DMS53 treated with DMSO at 0.1 percent for 48 hours (cell line): ENCODE data around the gene NDUFS2.
"Not testable (repeated sequence)": the region's sequence is repeated elsewhere in the genome, so short reads cannot be mapped to it uniquely, and the experiment has no call there.

ENCODE experiments used
- DNase-seq: peaks from one replicate; lab custom pipeline; 2025; ENCODE audit not compliant: unreplicated experiment; lab: John Stamatoyannopoulos, UW

Gene NDUFS2

DNA sequence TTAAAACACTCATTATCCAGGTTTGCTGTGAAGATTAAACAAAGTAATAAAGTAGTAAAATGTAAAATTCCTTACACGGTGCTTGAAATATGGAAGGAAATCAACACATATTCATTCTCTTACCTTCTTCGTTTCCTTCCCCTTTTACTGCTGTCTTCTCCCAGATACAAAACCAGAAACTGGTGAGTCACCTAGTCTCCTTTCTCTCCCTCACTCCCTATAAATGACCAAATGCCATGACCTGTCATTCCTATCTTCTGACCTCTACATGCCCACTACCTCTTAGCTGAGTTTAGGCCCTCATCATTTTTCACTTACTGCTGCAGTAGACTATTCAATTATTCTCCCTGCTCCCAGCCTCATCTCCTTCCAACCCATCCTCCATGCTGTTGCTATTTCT lies 40.1 kb downstream of the NDUFS2 start:
- no peak for DNase-seq

DNA sequence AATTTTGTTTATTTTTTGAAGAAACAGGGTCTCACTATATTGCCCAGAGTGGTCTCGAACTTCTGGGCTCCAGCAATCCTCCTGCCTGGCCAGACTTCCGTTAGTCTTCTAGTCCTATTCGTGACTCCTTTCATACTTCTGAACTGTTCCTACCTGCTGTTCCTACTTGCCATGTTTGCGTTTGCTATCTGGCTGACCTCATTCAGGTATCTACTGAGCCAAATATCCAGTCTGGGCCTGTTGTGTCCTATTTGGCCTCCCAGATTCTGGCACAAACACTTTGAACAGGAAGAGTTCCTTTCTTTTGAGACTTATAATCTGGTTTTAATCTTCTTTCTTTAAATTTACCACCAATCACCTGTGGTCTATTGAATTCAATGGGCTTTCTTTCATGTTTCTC lies 42.7 kb downstream of the NDUFS2 start:
- no peak for DNase-seq

- DNase-seq = not testable (repeated sequence)
Observed at GRCh38 chr1:161250100-161250499, 47.9 kb downstream of the NDUFS2 start.

DNA sequence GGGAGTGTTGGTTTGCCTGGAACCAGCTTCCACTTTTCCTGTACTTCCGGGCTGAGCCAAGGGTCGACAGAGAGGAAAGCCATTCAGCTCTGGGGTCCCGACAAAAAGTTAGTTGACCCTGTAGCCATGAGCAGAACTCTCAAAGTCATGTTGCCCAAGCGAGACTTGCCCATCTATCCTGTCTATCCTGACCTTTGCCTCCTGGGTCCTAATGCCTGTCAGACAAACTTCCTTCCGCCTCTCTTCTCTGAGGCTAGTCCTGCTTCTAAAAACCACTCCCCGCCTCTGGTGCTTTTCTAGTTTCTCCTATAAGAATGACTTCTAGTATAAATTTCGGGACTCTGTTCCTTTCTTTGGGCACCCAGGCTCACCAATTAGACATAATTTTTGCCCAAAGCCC lies 48.7 kb downstream of the NDUFS2 start:
- no peak for DNase-seq

GRCh38 chr1:161251579-161251978 lies 49.4 kb downstream of the NDUFS2 start:
- DNase-seq = no peak

GRCh38 chr1:161255302-161255701 lies 53.1 kb downstream of the NDUFS2 start:
- not testable (repeated sequence) for DNase-seq

GRCh38 chr1:161255955-161256520 lies 53.9 kb downstream of the NDUFS2 start:
- not testable (repeated sequence) for DNase-seq

DNA sequence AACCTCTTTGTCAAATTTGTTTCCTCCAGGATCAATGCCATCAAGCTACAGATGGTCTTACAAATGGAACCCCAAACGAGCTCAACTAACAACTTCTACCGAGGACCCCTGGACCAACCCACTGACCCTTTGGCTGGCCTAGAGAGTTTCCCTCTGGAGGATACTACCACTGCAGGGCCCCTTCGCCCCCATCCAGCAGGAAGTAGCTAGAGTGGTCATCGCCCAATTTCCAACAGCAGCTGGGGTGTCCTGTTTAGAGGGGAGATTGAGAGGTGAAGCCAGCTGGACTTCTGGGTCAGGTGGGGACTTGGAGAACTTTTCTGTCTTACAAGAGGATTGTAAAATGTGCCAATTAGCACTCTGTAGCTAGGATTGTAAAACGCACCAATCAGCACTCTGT lies 54.9 kb downstream of the NDUFS2 start:
- DNase-seq = not testable (repeated sequence)

DNA sequence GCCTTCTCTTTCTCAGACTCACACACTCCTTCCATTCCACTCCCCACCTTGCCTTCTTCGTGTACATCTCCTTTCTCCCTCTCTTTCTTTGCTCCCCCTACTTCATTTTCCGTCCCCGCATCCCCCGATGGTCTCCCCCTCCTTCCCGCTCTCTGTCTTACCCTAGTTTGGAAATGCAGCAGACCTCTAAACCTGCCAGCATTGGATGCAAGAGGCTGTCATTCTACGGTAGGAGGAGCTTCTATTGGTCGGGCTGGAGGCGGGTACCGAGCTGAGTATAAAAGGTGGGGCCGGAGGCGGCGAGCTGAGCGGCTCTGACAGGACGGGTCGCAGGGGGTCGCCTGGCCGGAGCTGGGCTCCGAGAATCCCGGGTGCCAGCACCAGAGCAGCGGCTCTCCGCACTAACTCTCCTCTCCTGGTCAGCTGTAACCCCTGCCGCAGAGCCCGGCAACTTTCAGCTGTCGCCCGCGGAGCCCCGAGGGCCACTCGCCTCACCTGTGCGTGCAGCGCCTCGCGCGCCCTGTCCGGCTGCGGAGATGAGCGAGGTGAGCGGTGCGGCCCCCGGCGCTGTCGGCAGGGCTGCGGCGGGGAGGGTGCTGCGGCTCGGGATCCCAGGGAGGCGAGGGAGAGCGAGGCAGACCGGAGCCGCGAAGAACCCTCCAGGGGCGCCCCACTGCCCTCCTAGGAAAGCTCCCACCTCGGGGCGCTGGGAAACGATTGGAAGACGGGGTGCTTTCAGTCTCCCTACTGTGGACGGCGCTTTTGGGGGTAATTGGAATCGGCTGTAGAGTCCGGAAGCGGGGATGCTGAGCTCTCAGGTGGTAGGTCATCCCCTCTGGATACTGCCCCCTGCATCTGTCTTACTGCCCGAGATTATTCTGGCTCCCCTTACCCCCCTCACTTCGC lies 56.5 kb downstream of the NDUFS2 start, which contains the start of gene PCP4L1:
PCP4L1 (plus strand) TSS at position 307 of the 906 bp plus-strand sequence; CDS start at position 537, 230 bp downstream.
- peak; percentile 49 for DNase-seq

DNA sequence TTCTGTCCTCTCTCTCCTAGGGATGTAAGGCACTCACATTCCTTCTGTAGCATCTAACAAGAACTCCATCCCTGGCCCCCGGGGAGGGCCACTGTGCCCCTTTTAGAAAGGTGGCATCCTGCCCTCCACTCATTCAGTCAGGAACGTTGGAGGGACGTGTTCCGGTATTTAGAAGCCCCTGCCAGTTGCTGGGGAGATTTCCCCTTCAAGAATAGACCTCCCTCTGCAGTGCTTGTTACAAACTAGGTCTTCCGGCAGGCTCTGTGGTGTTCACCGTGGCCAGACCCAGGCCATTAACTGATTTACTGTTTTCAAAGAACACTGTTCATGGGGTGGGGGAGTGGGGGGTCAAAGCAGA lies 57.2 kb downstream of the NDUFS2 start:
- DNase-seq = no peak

- DNase-seq = no peak
Observed at GRCh38 chr1:161259765-161260164, 57.6 kb downstream of the NDUFS2 start.

DNA sequence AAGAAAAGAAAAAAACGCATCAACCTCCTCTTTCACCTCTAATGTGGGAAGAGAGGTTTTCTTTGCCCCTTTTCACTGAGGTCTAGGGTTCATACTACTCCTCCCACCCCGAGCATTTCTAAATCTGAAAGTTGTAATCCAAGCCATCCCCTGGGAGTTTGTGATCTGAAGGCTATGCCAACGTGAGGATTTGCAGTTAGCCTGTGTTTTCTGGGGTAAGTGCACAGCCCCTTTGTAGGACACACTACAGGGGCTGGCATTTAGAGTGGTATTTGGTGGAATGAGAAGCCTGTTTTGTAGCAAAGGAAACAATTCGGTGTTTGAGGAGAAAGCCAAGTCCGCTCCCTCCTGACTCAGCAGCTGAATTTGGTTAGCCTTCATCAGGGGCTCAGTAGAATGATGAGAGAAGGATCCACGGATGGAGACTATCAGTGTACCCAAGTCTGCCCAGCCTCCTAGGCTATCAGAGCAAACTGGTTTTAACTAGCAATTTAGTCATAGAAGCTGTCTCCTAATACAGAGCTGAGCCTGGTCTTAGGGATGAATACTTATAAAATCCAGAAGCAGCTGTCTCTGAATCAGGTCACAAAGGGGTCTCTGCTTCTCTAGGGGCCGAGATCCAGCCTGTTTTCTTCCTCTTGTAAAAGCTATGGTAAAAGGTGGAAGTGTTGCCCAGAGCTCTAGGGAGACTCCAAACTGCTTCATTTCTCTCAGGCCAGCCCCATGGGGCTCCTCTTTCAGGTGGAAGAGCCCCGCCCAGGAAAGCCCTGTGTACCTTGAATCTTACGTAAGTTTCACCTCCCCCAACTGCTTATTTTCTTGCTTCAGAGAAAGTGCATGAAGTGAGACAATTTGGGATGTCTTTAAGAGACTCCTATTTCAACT lies 58.5 kb downstream of the NDUFS2 start:
- no peak for DNase-seq

DNA sequence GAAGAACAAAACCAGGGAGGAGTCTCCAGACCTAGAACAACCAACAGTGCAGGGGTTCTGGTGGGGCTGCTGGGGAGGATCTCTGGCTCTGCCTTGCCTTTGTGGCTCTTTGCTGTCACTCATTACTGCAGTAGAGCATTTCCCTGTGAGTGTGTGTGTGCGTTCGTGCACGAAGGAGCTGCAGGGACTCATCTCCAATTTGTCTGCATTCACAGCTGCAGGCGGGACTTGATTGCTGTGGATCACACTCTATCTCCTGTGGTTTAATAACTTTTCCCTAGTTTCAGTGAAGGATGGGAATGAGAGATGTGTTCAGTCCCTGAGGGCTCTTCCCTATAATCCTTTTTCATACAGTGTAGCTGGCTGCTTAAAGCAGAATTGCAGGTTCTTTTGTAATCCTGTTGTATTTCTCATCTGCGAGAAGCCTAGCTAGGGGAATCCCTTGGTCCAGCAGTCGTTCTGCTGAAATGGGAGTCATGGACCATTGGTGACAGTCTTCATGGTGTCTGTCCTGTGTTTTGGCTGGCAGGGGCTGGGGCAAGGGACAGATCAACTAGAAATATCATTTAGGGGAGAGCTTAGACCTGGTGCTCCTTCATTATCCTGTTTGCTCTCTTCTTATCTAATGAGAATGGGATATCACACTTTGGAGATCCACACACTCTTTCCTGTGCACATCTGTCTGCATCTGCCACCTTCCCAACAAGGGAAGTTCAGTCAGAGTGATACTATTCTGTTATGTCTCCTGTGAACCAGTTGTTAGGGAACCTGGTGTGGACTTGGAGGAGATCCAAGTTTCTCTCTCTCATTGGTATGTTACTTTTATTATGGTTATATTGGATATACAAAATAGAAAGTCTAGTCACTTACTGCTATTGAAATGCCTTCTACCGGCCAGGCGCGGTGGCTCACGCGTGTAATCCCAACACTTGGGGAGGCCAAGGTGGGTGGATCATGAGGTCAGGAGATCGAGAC lies 59.4 kb downstream of the NDUFS2 start:
- DNase-seq = no peak
